IPS-15b (cell line): ENCODE measurements around the gene EIF4E1B.
"Not testable (repeated sequence)": the region's sequence is repeated elsewhere in the genome, so short reads cannot be mapped to it uniquely, and the experiment has no call there.

Experiments used
- H3K27me3 ChIP-seq: one replicate; pipeline ENCODE4 v1.6.1; 2013; ENCODE audit warnings: low read length; ENCODE audit not compliant: control insufficient read depth, insufficient read depth
- H3K36me3 ChIP-seq: one replicate; pipeline ENCODE4 v1.6.1; 2013; ENCODE audit warnings: low read length; ENCODE audit not compliant: control insufficient read depth, insufficient read depth
- H3K4me1 ChIP-seq: one replicate; pipeline ENCODE4 v1.6.1; 2013; ENCODE audit warnings: mild to moderate bottlenecking, low read length; ENCODE audit not compliant: control insufficient read depth, insufficient read depth
- H3K4me3 ChIP-seq: one replicate; pipeline ENCODE4 v1.5.1; 2013; ENCODE audit warnings: low read depth, low read length
- H3K9ac ChIP-seq: one replicate; pipeline ENCODE4 v1.6.1; 2013; ENCODE audit warnings: low read depth, mild to moderate bottlenecking, low read length
- H3K9me3 ChIP-seq: one replicate; pipeline ENCODE4 v1.6.1; 2013; ENCODE audit warnings: mild to moderate bottlenecking, low read length; ENCODE audit not compliant: control insufficient read depth, insufficient read depth

Gene EIF4E1B

GRCh38 chr5:176595386-176595943, 35.0 kb upstream of the EIF4E1B start:
- H3K36me3 ChIP-seq: peaks cover 6% of the 10 kb centered on the region
- no peaks in the 10 kb centered on the region for H3K9me3 ChIP-seq
- peaks cover 2% of the 10 kb centered on the region for H3K4me1 ChIP-seq
- H3K4me3 ChIP-seq: no peak overlapping the region
- no peak overlapping the region for H3K9ac ChIP-seq
- peaks cover 5% of the 10 kb centered on the region for H3K27me3 ChIP-seq

GRCh38 chr5:176596069-176596644, 34.3 kb upstream of the EIF4E1B start:
- H3K9ac ChIP-seq: no peak overlapping the region
- H3K4me3 ChIP-seq: peak overlapping the region; percentile 32

GRCh38 chr5:176596689-176597416, 33.6 kb upstream of the EIF4E1B start:
- peaks cover 5% of the 10 kb centered on the region for H3K27me3 ChIP-seq
- H3K36me3 ChIP-seq: peaks cover 6% of the 10 kb centered on the region
- H3K9ac ChIP-seq: no peak overlapping the region
- peak overlapping the region; percentile 32 for H3K4me3 ChIP-seq
- H3K9me3 ChIP-seq: no peaks in the 10 kb centered on the region
- peaks cover 2% of the 10 kb centered on the region for H3K4me1 ChIP-seq

More at GRCh38 chr5:176596069-176596644, 34.3 kb upstream of the EIF4E1B start:
- Histone ChIP-seq H3K27me3 (peaks cover 5% of the 10 kb centered on the region), H3K9me3 (no peaks in the 10 kb centered on the region), H3K4me1 (peaks cover 2% of the 10 kb centered on the region), H3K36me3 (peaks cover 6% of the 10 kb centered on the region)

GRCh38 chr5:176597417-176598389, 32.8 kb upstream of the EIF4E1B start:
- Histone ChIP-seq H3K9me3 (no peaks in the 10 kb centered on the region), H3K4me1 (peaks cover 2% of the 10 kb centered on the region), H3K4me3 (no peak overlapping the region), H3K36me3 (peaks cover 6% of the 10 kb centered on the region), H3K27me3 (peaks cover 5% of the 10 kb centered on the region), H3K9ac (no peak overlapping the region)

- not testable (repeated sequence) for H3K36me3 ChIP-seq, H3K4me3 ChIP-seq, H3K4me1 ChIP-seq, H3K9me3 ChIP-seq, H3K27me3 ChIP-seq, H3K9ac ChIP-seq
Observed at GRCh38 chr5:176599749-176600430, 30.6 kb upstream of the EIF4E1B start.

- Histone ChIP-seq H3K9me3 (no peaks in the 10 kb centered on the region), H3K4me3 (no peak overlapping the region), H3K9ac (no peak overlapping the region), H3K27me3 (peaks cover 5% of the 10 kb centered on the region), H3K4me1 (peaks cover 7% of the 10 kb centered on the region), H3K36me3 (peaks cover 3% of the 10 kb centered on the region)
Observed at GRCh38 chr5:176601901-176602482, 28.5 kb upstream of the EIF4E1B start.

- Histone ChIP-seq H3K9ac (no peak overlapping the region), H3K36me3 (no peaks in the 10 kb centered on the region), H3K4me1 (peaks cover 5% of the 10 kb centered on the region), H3K4me3 (no peak overlapping the region), H3K9me3 (no peaks in the 10 kb centered on the region), H3K27me3 (peaks cover under 1% of the 10 kb centered on the region)
Observed at GRCh38 chr5:176603091-176603490, 27.4 kb upstream of the EIF4E1B start.

- Histone ChIP-seq H3K4me3 (no peak overlapping the region), H3K9ac (no peak overlapping the region), H3K36me3 (no peaks in the 10 kb centered on the region), H3K27me3 (peaks cover 18% of the 10 kb centered on the region), H3K9me3 (no peaks in the 10 kb centered on the region), H3K4me1 (peaks cover 7% of the 10 kb centered on the region)
Observed at GRCh38 chr5:176606032-176606431, 24.4 kb upstream of the EIF4E1B start.

- no peak overlapping the region for H3K4me3 ChIP-seq
- no peaks in the 10 kb centered on the region for H3K9me3 ChIP-seq
- peaks cover 22% of the 10 kb centered on the region for H3K27me3 ChIP-seq
- peaks cover 7% of the 10 kb centered on the region for H3K4me1 ChIP-seq
- H3K36me3 ChIP-seq: no peaks in the 10 kb centered on the region
- H3K9ac ChIP-seq: no peak overlapping the region
Observed at GRCh38 chr5:176606875-176607274, 23.6 kb upstream of the EIF4E1B start.

GRCh38 chr5:176608142-176608705, 22.3 kb upstream of the EIF4E1B start:
- Histone ChIP-seq H3K9ac (no peak overlapping the region), H3K36me3 (no peaks in the 10 kb centered on the region), H3K4me1 (peaks cover 7% of the 10 kb centered on the region), H3K9me3 (no peaks in the 10 kb centered on the region), H3K27me3 (peaks cover 23% of the 10 kb centered on the region), H3K4me3 (no peak overlapping the region)
